ENCODE data around the gene SEMA3D.

Gene SEMA3D

GRCh38 chr7:84981055-84981976, 205.5 kb downstream of the SEMA3D start:
- no peak for DNase-seq

GRCh38 chr7:84975586-84976185, 211.2 kb downstream of the SEMA3D start:
- no peak for DNase-seq

- DNase-seq = no peak
Observed at GRCh38 chr7:84971360-84971759, 215.5 kb downstream of the SEMA3D start.

- no peak for DNase-seq
Observed at GRCh38 chr7:84970670-84971069, 216.2 kb downstream of the SEMA3D start.

GRCh38 chr7:84953234-84953633, 233.6 kb downstream of the SEMA3D start:
- DNase-seq = no peak

- no peak for DNase-seq
Observed at GRCh38 chr7:84950836-84951235, 236.0 kb downstream of the SEMA3D start.

GRCh38 chr7:84949501-84949900, 237.4 kb downstream of the SEMA3D start:
- DNase-seq = no peak

GRCh38 chr7:84949067-84949466, 237.8 kb downstream of the SEMA3D start:
- DNase-seq = no peak

GRCh38 chr7:84948634-84949033, 238.2 kb downstream of the SEMA3D start:
- DNase-seq = no peak

GRCh38 chr7:84946549-84946948, 240.3 kb downstream of the SEMA3D start:
- no peak for DNase-seq
